ENCODE measurements around the gene IL1F10.

The IL1F10 gene

DNA sequence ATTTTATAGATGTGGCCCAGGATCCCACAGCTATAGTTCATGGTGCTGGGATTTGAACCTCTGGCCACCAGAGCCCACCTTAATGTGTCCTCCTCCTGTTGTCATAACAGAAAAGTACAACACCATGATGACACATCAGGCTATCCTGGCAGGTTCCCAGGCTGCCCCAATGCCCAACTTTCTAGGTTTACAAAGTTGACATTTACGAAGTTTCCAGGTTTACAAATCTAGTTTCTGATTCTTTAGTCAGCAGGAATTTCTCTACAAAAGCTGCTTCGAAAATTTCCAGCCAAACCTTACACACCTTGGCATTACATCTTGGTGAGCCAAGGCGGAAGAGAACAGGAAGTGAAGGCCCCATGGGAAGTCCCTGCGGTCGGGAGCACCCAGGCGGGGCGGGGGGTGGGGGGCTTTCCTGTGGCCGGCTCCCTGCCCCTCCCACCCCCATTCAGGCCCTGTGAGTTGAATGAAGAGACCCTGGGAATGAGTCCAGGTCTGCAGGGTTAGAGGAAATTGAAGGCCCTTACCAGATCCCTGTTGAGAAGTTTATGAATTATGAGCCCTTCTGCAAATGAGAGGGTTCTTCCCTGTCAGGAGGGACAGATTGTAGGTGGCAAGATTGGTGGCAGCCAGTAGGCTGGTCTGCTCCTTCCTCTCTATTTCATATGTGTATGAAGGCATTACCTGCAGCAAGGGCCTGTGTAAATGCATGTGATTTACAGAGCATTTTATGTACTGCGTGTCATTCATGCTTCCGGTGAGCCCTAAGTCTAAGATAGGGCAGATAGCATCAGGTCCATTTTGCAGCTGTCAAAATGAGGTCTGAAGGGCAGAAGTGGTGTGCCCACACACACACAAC is 48.6 kb downstream of the IL1F10 start:
- DNase-seq (ENCODE audit: insufficient read length, low spot score) (no peak), FAIRE-seq (no peak)
- TF ChIP-seq, protein P1, sequence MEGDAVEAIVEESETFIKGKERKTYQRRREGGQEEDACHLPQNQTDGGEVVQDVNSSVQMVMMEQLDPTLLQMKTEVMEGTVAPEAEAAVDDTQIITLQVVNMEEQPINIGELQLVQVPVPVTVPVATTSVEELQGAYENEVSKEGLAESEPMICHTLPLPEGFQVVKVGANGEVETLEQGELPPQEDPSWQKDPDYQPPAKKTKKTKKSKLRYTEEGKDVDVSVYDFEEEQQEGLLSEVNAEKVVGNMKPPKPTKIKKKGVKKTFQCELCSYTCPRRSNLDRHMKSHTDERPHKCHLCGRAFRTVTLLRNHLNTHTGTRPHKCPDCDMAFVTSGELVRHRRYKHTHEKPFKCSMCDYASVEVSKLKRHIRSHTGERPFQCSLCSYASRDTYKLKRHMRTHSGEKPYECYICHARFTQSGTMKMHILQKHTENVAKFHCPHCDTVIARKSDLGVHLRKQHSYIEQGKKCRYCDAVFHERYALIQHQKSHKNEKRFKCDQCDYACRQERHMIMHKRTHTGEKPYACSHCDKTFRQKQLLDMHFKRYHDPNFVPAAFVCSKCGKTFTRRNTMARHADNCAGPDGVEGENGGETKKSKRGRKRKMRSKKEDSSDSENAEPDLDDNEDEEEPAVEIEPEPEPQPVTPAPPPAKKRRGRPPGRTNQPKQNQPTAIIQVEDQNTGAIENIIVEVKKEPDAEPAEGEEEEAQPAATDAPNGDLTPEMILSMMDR (IDR thresholded peaks at IDR 0.05; ENCODE audit: insufficient read depth, missing control alignments): no peak

DNA sequence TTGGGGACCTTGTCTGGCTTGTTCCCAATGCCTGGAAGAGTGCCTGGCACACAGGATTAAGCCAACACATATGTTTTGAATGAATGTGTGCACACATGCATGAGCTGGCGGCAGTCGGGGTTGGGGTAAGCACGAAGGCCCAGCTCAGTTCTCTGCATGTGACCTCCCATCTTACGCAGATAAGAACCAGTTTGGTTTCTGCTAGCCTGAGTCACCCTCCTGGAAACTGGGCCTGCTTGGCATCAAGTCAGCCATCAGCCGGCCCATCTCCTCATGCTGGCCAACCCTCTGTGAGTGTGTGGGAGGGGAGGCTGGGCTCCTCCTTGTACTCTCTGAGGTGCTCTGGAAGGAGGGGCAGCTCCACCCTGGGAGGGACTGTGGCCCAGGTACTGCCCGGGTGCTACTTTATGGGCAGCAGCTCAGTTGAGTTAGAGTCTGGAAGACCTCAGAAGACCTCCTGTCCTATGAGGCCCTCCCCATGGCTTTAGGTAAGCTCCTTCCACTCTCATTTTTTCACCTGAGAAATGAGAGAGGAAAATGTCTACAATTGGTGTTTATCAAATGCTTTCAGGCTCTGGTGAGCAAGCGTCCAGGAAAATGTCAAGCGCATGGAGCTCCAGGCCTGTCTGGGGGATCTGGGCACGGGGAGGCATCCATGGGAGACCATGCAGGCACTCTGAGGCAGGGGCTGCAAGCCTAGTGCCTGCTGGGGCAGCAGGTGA is 49.9 kb downstream of the IL1F10 start:
- no peak for DNase-seq (ENCODE audit: insufficient read length, low spot score)
- FAIRE-seq: no peak
- TF ChIP-seq, protein P1 (IDR thresholded peaks at IDR 0.05; ENCODE audit: insufficient read depth, missing control alignments): no peak

DNA sequence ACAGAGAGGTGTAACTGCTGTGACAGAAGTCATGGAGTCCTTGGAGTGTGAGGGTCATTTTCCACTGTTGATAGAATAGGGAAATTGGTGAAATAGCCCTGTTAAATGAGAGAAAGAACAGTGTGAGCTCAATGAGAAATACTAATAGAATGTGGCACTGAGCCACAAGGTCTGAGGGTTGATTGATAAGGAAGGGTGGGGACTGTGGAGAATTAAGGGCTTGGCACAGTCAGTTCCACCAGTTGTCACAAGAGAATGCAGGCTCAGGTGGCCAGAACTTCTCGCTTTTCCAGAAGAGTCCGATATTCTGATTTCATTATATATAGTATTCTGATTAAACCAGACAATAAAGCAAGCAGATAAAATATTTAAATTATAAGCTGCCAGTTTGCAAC is 50.5 kb downstream of the IL1F10 start:
- FAIRE-seq (no peak), DNase-seq (ENCODE audit: insufficient read length, low spot score) (no peak)
- TF ChIP-seq, protein P1 (IDR thresholded peaks at IDR 0.05; ENCODE audit: insufficient read depth, missing control alignments): no peak

DNA sequence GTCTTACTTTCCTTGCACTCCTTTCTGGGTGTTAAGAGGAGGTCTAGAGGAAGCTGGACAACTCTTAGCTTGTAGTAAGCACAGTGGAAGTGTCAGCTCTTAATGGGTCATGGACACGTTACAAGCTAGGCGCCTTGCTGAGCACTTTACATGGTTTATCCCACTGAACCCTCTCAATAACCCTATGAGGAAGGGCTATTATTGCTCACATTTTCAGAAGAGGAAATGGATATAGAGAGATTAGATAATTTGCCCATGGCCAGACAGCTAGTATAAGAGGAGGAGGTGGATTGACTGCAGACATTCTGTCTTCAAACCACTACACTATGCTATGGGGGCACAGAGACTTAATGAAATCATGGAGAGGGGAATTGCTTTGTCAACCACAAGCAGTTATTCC is 51.3 kb downstream of the IL1F10 start:
- TF ChIP-seq, protein P1 (IDR thresholded peaks at IDR 0.05; ENCODE audit: insufficient read depth, missing control alignments): no peak
- FAIRE-seq (no peak), DNase-seq (ENCODE audit: insufficient read length, low spot score) (no peak)

DNA sequence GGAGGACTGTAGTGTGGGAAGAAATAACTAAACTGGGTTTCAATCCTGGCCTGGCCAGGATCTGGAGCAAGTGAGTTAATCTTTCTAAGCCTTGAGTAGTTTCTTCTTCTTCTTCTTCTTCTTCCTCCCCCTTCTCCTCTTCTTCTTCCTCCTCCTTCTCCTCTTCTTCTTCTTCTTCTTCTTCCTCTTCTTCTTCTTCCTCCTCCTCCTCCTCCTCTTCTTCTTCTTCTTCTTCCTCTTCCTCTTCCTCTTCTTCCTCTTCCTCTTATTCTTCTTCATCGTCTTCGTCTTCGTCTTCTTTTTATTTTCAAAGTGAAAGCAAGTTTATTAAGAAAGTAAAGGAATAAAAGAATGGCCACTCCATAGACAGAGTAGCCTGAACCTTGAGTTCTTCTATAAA is 53.1 kb downstream of the IL1F10 start:
- TF ChIP-seq, protein P1 (IDR thresholded peaks at IDR 0.05; ENCODE audit: insufficient read depth, missing control alignments): no peak
- DNase-seq (ENCODE audit: insufficient read length, low spot score) (no peak), FAIRE-seq (no peak)

DNA sequence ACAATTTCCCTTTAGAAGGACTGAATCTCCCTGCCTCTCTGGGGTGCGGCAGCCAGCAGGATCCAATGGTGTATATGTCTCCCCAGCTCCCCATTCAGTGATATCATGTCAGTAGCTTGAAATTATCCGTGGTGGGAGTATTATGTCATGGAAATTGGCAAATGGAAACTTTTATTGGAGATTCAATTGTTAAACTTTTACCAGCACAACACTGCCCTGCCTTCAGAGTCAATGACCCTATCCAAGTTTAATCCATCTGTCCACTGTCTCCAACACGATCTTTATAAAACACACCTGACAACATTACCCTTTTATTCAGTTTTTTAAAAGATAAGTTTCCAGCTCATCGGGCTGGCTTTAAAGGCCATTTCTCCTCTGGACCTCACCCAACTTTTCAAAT is 54.6 kb downstream of the IL1F10 start:
- FAIRE-seq: no peak
- TF ChIP-seq, protein P1 (IDR thresholded peaks at IDR 0.05; ENCODE audit: insufficient read depth, missing control alignments): no peak
- no peak for DNase-seq (ENCODE audit: insufficient read length, low spot score)

DNA sequence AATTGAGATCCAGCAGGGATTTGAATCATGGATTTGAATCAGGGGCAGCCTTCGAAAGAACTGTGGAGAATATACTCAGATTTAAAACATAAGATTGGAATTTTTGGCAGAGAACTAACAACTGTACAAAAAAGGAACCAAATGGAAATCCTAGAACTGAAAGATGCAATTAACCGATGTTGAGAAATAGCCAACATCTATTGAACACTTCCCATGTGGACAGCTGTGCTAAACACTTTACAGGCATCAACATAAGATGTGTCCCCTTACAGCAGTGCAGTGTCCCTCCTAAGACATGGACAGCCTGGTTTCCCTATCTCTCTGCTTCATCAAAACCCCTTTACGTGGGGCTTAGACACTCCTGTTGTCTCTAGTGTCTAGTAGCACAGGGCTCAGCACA is 56.0 kb downstream of the IL1F10 start:
- no peak for FAIRE-seq

More for the DNA sequence above, 56.0 kb downstream of the IL1F10 start:
- DNase-seq (ENCODE audit: insufficient read length, low spot score): no peak
- TF ChIP-seq, protein P1 (IDR thresholded peaks at IDR 0.05; ENCODE audit: insufficient read depth, missing control alignments): no peak

All from D721Med (cell line).